NCI-H82 treated with DMSO at 0.1 percent for 48 hours (cell line): ENCODE results near the gene CLDN4.
A peak's percentile ranks its signal among the peaks of the same experiment; 100 is the strongest.
"Not testable (repeated sequence)": the region's sequence is repeated elsewhere in the genome, so short reads cannot be mapped to it uniquely, and the experiment has no call there.

Source experiments
- DNase-seq: peaks from one replicate; lab custom pipeline; 2025; ENCODE audit not compliant: unreplicated experiment; lab: John Stamatoyannopoulos, UW

The CLDN4 gene

GRCh38 chr7:73842067-73842976 lies 11.5 kb downstream of the CLDN4 start, which contains the start of gene METTL27:
Gene METTL27, minus strand, starts transcription at chr7:73842516. Its CDS starts 376 bp downstream, at chr7:73842140.
- peak; percentile 80 for DNase-seq

GRCh38 chr7:73844131-73844547 lies 13.3 kb downstream of the CLDN4 start:
- no peak for DNase-seq

- no peak for DNase-seq
Observed at GRCh38 chr7:73844848-73845460, 14.2 kb downstream of the CLDN4 start.

- not testable (repeated sequence) for DNase-seq
Observed at GRCh38 chr7:73845701-73846195, 15.0 kb downstream of the CLDN4 start.

GRCh38 chr7:73847941-73848723 lies 17.3 kb downstream of the CLDN4 start:
- DNase-seq: no peak

GRCh38 chr7:73850781-73851207 lies 20.0 kb downstream of the CLDN4 start:
- DNase-seq: no peak

- DNase-seq: no peak
Observed at GRCh38 chr7:73851410-73852338, 20.9 kb downstream of the CLDN4 start.

GRCh38 chr7:73852500-73852899 lies 21.7 kb downstream of the CLDN4 start:
- no peak for DNase-seq

- no peak for DNase-seq
Observed at GRCh38 chr7:73856941-73857340, 26.1 kb downstream of the CLDN4 start.

- DNase-seq: no peak
Observed at GRCh38 chr7:73858807-73859206, 28.0 kb downstream of the CLDN4 start.

- no peak for DNase-seq
Observed at GRCh38 chr7:73860859-73861258, 30.1 kb downstream of the CLDN4 start, which contains the start of gene TMEM270. Gene TMEM270, plus strand, starts transcription at chr7:73861159. Its CDS starts 36 bp downstream, at chr7:73861195.

- no peak for DNase-seq
Observed at GRCh38 chr7:73861305-73861704, 30.5 kb downstream of the CLDN4 start.

- no peak for DNase-seq
Observed at GRCh38 chr7:73864981-73865711, 34.4 kb downstream of the CLDN4 start.

- no peak for DNase-seq
Observed at GRCh38 chr7:73865738-73866445, 35.1 kb downstream of the CLDN4 start.

- no peak for DNase-seq
Observed at GRCh38 chr7:73866446-73866767, 35.6 kb downstream of the CLDN4 start.

- no peak for DNase-seq
Observed at GRCh38 chr7:73869011-73869798, 38.4 kb downstream of the CLDN4 start.

- DNase-seq: no peak
Observed at GRCh38 chr7:73870041-73870492, 39.3 kb downstream of the CLDN4 start.
